ENCODE results near the gene DXO. TPM values are rescaled to one million over a fixed set of nuclear protein-coding genes. Genes with fewer than 3 reads are reported as not detected.
"Not testable (repeated sequence)": the region's sequence is repeated elsewhere in the genome, so short reads cannot be mapped to it uniquely, and the experiment has no call there.

Gene DXO
- total RNA-seq, 2 experiments from 2014 or later = 22.4 to 28.6 TPM

- Mint-ChIP-seq H3K27ac (peak within 1 kb of the TSS; percentile 55), H3K4me3 (peak within 1 kb of the TSS; percentile 25), H3K36me3 (peaks cover 3% of the 10 kb centered on the region), H3K4me1 (peaks cover 9% of the 10 kb centered on the region), H3K9me3 (no peaks in the 10 kb centered on the region), H3K27me3 (peaks cover 5% of the 10 kb centered on the region)
- POLR2A ChIA-PET = interaction anchor here (1.2 kb wide), 1 partner anchor 26 kb away, joined by 4 read pairs; the partner anchor contains the start of gene DXO
- ATAC-seq (ENCODE audit: low read depth) (peak; percentile 35), DNase-seq (no peak)
Measured at GRCh38 chr6:31945507-31946369, 26.2 kb downstream of the DXO start, which contains the start of gene CFB. CFB (plus strand) TSS chr6:31946095; CDS start chr6:31946222, 127 bp downstream.

- H3K4me3 Mint-ChIP-seq = no peak overlapping the region
- ATAC-seq (ENCODE audit: low read depth) (no peak), DNase-seq (no peak)
- H3K27ac Mint-ChIP-seq = no peak overlapping the region
- peaks cover 3% of the 10 kb centered on the region for H3K36me3 Mint-ChIP-seq
- POLR2A ChIA-PET = interaction anchor here (1.2 kb wide), 1 partner anchor 27 kb away, joined by 4 read pairs; the partner anchor contains the start of gene DXO
- H3K27me3 Mint-ChIP-seq = peaks cover 5% of the 10 kb centered on the region
- peaks cover 9% of the 10 kb centered on the region for H3K4me1 Mint-ChIP-seq
- no peaks in the 10 kb centered on the region for H3K9me3 Mint-ChIP-seq
Measured at GRCh38 chr6:31945154-31945506, 26.8 kb downstream of the DXO start.

GRCh38 chr6:31943742-31944141, 28.2 kb downstream of the DXO start:
- Mint-ChIP-seq H3K27ac (no peak overlapping the region), H3K27me3 (peaks cover 8% of the 10 kb centered on the region), H3K9me3 (no peaks in the 10 kb centered on the region), H3K4me1 (peaks cover 9% of the 10 kb centered on the region), H3K4me3 (no peak overlapping the region), H3K36me3 (peaks cover 3% of the 10 kb centered on the region)
- POLR2A ChIA-PET = no interaction called here
- DNase-seq (no peak), ATAC-seq (ENCODE audit: low read depth) (no peak)

GRCh38 chr6:31940256-31940664, 31.7 kb downstream of the DXO start:
- no peak for DNase-seq
- Mint-ChIP-seq H3K36me3 (no peaks in the 10 kb centered on the region), H3K27me3 (peaks cover 2% of the 10 kb centered on the region), H3K27ac (no peak overlapping the region), H3K4me1 (peaks cover under 1% of the 10 kb centered on the region), H3K9me3 (no peaks in the 10 kb centered on the region), H3K4me3 (no peak overlapping the region)
- POLR2A ChIA-PET = interaction anchor here (1.2 kb wide), 1 partner anchor 38 kb away, joined by 3 read pairs; the partner anchor contains the start of gene ZBTB12
- ATAC-seq (ENCODE audit: low read depth) = no peak

GRCh38 chr6:31935823-31936222, 36.1 kb downstream of the DXO start:
- Mint-ChIP-seq H3K4me1 (peaks cover under 1% of the 10 kb centered on the region), H3K4me3 (no peak overlapping the region), H3K27me3 (peaks cover 5% of the 10 kb centered on the region), H3K9me3 (no peaks in the 10 kb centered on the region), H3K27ac (no peak overlapping the region), H3K36me3 (no peaks in the 10 kb centered on the region)
- DNase-seq (no peak), ATAC-seq (ENCODE audit: low read depth) (no peak)
- POLR2A ChIA-PET = no interaction called here

GRCh38 chr6:31935021-31935420, 36.9 kb downstream of the DXO start:
- POLR2A ChIA-PET = no interaction called here
- Mint-ChIP-seq H3K36me3 (no peaks in the 10 kb centered on the region), H3K4me3 (no peak overlapping the region), H3K9me3 (no peaks in the 10 kb centered on the region), H3K4me1 (peaks cover 1% of the 10 kb centered on the region), H3K27ac (no peak overlapping the region), H3K27me3 (peaks cover 5% of the 10 kb centered on the region)
- no peak for DNase-seq
- no peak for ATAC-seq (ENCODE audit: low read depth)

GRCh38 chr6:31933537-31933936, 38.4 kb downstream of the DXO start:
- Mint-ChIP-seq H3K27me3 (peaks cover 4% of the 10 kb centered on the region), H3K4me1 (peaks cover 1% of the 10 kb centered on the region), H3K27ac (no peak overlapping the region), H3K36me3 (no peaks in the 10 kb centered on the region), H3K9me3 (no peaks in the 10 kb centered on the region), H3K4me3 (no peak overlapping the region)
- no peak for ATAC-seq (ENCODE audit: low read depth)
- POLR2A ChIA-PET = no interaction called here
- no peak for DNase-seq

- DNase-seq; H3K9me3 Mint-ChIP-seq; H3K36me3 Mint-ChIP-seq; POLR2A ChIA-PET; H3K27ac Mint-ChIP-seq; H3K27me3 Mint-ChIP-seq; ATAC-seq (ENCODE audit: low read depth); H3K4me1 Mint-ChIP-seq; H3K4me3 Mint-ChIP-seq: not testable (repeated sequence)
Measured at GRCh38 chr6:31932137-31932536, 39.8 kb downstream of the DXO start.

GRCh38 chr6:31930962-31931361, 41.0 kb downstream of the DXO start:
- POLR2A ChIA-PET = no interaction called here
- H3K4me3 Mint-ChIP-seq = no peak overlapping the region
- H3K27me3 Mint-ChIP-seq = peaks cover 9% of the 10 kb centered on the region
- DNase-seq = no peak
- H3K9me3 Mint-ChIP-seq = no peaks in the 10 kb centered on the region
- H3K4me1 Mint-ChIP-seq = peaks cover 1% of the 10 kb centered on the region
- no peaks in the 10 kb centered on the region for H3K36me3 Mint-ChIP-seq
- ATAC-seq (ENCODE audit: low read depth) = no peak
- no peak overlapping the region for H3K27ac Mint-ChIP-seq

GRCh38 chr6:31928672-31928939, 43.3 kb downstream of the DXO start:
- no peaks in the 10 kb centered on the region for H3K36me3 Mint-ChIP-seq
- no peak overlapping the region for H3K27ac Mint-ChIP-seq
- peaks cover 12% of the 10 kb centered on the region for H3K27me3 Mint-ChIP-seq
- H3K9me3 Mint-ChIP-seq = no peaks in the 10 kb centered on the region
- peaks cover 1% of the 10 kb centered on the region for H3K4me1 Mint-ChIP-seq
- POLR2A ChIA-PET = no interaction called here
- DNase-seq = no peak
- no peak for ATAC-seq (ENCODE audit: low read depth)
- no peak overlapping the region for H3K4me3 Mint-ChIP-seq

- H3K4me3 Mint-ChIP-seq = no peak overlapping the region
- DNase-seq (no peak), ATAC-seq (ENCODE audit: low read depth) (no peak)
- H3K36me3 Mint-ChIP-seq = no peaks in the 10 kb centered on the region
- POLR2A ChIA-PET = no interaction called here
- no peak overlapping the region for H3K27ac Mint-ChIP-seq
- H3K9me3 Mint-ChIP-seq = no peaks in the 10 kb centered on the region
- H3K4me1 Mint-ChIP-seq = peaks cover 1% of the 10 kb centered on the region
- H3K27me3 Mint-ChIP-seq = peaks cover 9% of the 10 kb centered on the region
Measured at GRCh38 chr6:31927863-31928671, 43.9 kb downstream of the DXO start.

GRCh38 chr6:31927242-31927862, 44.6 kb downstream of the DXO start, which contains the start of gene C2:
C2 (plus strand) TSS chr6:31927717; CDS start chr6:31927753, 36 bp downstream.
- Mint-ChIP-seq H3K9me3 (no peaks in the 10 kb centered on the region), H3K27ac (no peak within 1 kb of the TSS), H3K4me1 (peaks cover 1% of the 10 kb centered on the region), H3K36me3 (no peaks in the 10 kb centered on the region), H3K27me3 (peaks cover 9% of the 10 kb centered on the region), H3K4me3 (no peak within 1 kb of the TSS)
- DNase-seq = no peak
- POLR2A ChIA-PET = no interaction called here
- ATAC-seq (ENCODE audit: low read depth) = no peak

GRCh38 chr6:31922942-31923341, 49.0 kb downstream of the DXO start:
- Mint-ChIP-seq H3K27me3 (peaks cover 8% of the 10 kb centered on the region), H3K36me3 (no peaks in the 10 kb centered on the region), H3K4me1 (no peaks in the 10 kb centered on the region), H3K9me3 (no peaks in the 10 kb centered on the region), H3K4me3 (no peak overlapping the region), H3K27ac (no peak overlapping the region)
- POLR2A ChIA-PET = no interaction called here
- peak; percentile 34 for ATAC-seq (ENCODE audit: low read depth)
- DNase-seq = no peak

Data from activated naive CD8-positive, alpha-beta T cell treated with anti-CD3 and anti-CD28 coated beads, Interleukin-2, amount 10 ng/mL, durations not matched to agents 7 days and 5 days (primary cell).